Measurements from ENCODE around the gene SMPD4.
"Not testable (repeated sequence)": the region's sequence is repeated elsewhere in the genome, so short reads cannot be mapped to it uniquely, and the experiment has no call there.

GRCh38 chr2:130102597-130103363 is 78.6 kb downstream of the SMPD4 start:
- TF ChIP-seq POLR2AphosphoS5 (IDR thresholded peaks at IDR 0.05); CTCF (IDR thresholded peaks at IDR 0.05); POLR2A (IDR thresholded peaks at IDR 0.05; ENCODE audit: low read depth): not testable (repeated sequence)
